COLO668 (cell line): ENCODE data around the gene NAPG.
"Not testable (repeated sequence)": the region's sequence is repeated elsewhere in the genome, so short reads cannot be mapped to it uniquely, and the experiment has no call there.

Experiments
- DNase-seq: peaks from one replicate; lab custom pipeline; 2025; ENCODE audit not compliant: unreplicated experiment; lab: John Stamatoyannopoulos, UW

The NAPG gene

GRCh38 chr18:10577842-10578572 lies 52.2 kb downstream of the NAPG start:
- DNase-seq, result not testable (repeated sequence)

DNA sequence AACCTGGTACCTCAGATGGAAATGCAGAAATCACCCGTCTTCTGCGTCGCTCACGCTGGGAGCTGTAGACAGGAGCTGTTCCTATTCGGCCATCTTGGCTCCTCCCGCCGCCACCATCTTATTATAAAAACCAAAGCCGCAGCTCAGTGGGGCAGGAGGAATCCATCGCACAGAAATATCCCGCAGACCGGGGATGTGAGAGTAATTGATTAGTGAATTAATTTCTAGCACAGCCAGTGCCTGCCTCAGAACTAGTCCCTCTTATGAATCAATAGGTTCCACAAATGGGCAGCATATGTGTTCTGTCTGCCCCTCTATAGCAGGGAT lies 52.7 kb downstream of the NAPG start:
- DNase-seq, result not testable (repeated sequence)

GRCh38 chr18:10579079-10579867 lies 53.4 kb downstream of the NAPG start:
- DNase-seq, result no peak

DNA sequence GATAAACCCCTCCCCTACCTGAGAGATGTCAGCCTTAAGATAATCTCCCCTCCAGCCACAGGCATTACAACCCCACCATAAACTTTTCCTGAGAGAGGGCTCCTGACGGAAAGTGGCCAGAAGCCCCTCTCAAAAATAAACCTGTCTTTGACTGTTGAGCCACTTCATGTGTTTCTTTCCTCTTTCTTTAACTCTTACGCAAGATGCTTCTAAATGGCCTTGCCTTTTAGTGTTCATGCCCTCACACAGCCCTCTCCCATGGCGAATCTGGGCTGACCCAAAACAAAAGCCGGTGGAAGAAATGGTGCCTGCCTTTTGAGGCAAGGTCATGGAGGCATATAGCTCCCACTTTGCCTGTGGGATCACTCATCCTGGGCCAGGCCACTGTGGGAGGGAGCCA lies 54.4 kb downstream of the NAPG start:
- DNase-seq, result no peak

DNA sequence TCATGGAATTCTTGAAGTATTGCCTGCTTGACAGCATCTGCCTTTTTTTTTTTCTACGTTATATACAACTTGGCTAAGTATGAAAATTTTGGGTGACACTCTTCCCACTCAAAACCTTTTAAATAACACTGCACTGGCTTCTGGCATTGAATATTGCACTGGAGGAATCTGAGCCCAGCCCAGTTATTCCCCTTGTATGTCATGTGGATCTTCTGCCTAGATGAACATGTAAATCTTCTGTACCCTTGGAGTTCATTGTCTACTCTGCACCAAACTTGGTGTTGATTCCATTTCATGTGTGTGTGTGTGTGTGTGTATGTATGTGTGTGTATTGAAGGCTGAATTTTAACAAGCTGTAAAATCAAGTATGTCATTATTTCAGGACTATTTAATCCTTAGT lies 59.4 kb downstream of the NAPG start:
- DNase-seq, result no peak

DNA sequence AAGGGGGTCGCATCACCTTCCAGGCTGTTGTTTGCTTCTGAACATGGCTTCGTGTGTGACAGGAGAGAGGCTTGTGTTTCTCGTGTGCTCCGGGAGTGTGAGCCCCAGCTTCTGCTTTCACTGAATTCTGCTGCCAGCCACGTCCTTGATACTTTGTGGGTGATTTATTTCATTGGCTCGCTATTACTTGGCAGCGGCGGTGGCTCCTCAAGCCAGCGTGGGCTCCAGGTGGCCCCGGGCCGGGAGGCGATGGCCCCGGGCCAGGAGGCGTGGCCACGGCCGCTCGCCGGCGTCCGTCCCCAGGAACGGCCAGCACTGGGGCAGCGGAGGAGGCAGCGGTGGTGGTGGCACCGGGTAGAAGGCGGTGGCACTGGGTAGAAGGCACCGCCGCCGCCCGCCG lies 63.1 kb downstream of the NAPG start:
- DNase-seq, result no peak

- no peak for DNase-seq
These were observed 64.6 kb downstream of the NAPG start for GRCh38 chr18:10590412-10590811.

- DNase-seq, result no peak
These were observed 66.1 kb downstream of the NAPG start for GRCh38 chr18:10591896-10592295.

DNA sequence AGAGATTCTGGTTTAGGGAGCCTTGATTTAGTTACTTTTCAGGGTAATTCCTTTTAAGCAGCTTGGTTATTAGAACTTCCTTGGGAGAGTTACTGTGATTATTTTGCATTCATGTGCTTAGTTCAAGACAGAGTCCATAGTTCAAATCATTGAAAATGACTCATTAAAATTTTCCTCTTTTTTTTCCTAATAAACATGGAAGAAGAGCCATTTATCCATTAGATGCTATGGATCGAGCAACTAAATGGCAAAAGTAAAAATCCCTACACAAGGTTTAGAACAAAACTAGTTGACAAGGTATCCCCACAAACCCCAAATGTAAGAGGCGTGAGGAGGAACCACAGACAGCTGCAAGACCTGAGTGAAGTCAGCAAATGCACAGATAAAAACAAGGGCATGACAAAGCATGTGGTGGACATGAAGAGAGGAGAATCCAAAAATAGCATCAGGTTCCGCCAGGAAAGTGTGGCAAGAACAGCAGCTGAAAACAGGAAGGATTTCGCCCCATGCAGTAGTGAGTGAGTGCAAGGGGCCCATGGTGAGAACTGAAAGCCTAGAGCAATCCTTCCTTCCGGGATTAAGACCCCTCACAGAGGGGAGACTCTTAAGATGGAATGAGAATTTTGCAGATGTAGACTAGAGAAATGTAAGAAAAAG lies 67.7 kb downstream of the NAPG start:
- DNase-seq, result not testable (repeated sequence)

DNA sequence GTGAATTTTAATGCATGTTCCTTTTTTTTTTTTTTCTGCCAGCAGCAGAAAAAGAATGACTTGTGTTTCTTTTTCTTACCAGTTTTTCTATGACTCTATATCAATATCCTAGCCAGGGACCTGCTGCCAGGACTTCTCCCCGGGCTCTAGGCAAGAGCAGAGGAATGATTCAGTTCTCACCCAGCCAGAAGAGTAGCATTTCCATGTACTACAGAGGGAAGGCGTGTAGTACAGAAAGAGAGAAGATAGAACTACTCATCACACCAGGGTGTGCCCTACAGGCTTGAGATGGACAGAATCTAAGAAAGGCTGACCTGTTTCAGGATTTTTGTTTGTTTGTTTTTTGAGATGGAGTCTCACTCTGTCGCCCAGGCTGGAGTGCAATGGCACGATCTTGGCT lies 70.1 kb downstream of the NAPG start:
- DNase-seq, result not testable (repeated sequence)

GRCh38 chr18:10597695-10598094 lies 71.9 kb downstream of the NAPG start:
- DNase-seq, result not testable (repeated sequence)

- DNase-seq, result not testable (repeated sequence)
These were observed 74.9 kb downstream of the NAPG start for GRCh38 chr18:10600701-10601100.
